ENCODE measurements around the gene NATD1. TPM values are rescaled to one million over a fixed set of nuclear protein-coding genes. Genes with fewer than 3 reads are reported as not detected.

The NATD1 gene
- total and polyA plus RNA-seq, 9 of the 15 experiments (the other 6 are each of a cell fraction or from before 2014, with no cell fraction given) = 0.24 to 5.4 (median 1.6) TPM

- TF ChIP-seq, protein P1, sequence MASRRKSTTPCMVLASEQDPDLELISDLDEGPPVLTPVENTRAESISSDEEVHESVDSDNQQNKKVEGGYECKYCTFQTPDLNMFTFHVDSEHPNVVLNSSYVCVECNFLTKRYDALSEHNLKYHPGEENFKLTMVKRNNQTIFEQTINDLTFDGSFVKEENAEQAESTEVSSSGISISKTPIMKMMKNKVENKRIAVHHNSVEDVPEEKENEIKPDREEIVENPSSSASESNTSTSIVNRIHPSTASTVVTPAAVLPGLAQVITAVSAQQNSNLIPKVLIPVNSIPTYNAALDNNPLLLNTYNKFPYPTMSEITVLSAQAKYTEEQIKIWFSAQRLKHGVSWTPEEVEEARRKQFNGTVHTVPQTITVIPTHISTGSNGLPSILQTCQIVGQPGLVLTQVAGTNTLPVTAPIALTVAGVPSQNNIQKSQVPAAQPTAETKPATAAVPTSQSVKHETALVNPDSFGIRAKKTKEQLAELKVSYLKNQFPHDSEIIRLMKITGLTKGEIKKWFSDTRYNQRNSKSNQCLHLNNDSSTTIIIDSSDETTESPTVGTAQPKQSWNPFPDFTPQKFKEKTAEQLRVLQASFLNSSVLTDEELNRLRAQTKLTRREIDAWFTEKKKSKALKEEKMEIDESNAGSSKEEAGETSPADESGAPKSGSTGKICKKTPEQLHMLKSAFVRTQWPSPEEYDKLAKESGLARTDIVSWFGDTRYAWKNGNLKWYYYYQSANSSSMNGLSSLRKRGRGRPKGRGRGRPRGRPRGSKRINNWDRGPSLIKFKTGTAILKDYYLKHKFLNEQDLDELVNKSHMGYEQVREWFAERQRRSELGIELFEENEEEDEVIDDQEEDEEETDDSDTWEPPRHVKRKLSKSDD (conservative IDR thresholded peaks at IDR 0.05; ENCODE audit: low read length) = no peak
- TF ChIP-seq ATF6 (CRISPR knock-in tag; IDR thresholded peaks at IDR 0.05) (no peak), TCF3 (CRISPR knock-in tag; IDR thresholded peaks at IDR 0.05) (peak; percentile 87), FOXM1 (IDR thresholded peaks at IDR 0.05; ENCODE audit: low read depth) (peak; percentile 60), FOXM1 (CRISPR knock-in tag; IDR thresholded peaks at IDR 0.05; ENCODE audit: low read depth) (no peak), RCOR1 (IDR thresholded peaks at IDR 0.05; ENCODE audit: borderline replicate concordance in 1 of 2, low read depth in 2 of 2, low read length in 2 of 2) (peak; percentile 54 to 92; a peak in 3 of 4 replicates), BCOR (IDR thresholded peaks at IDR 0.05) (peak; percentile 90), MECOM (CRISPR knock-in tag; IDR thresholded peaks at IDR 0.05) (peak; percentile 53; the same call in 1 of the 2 replicates)
- TF ChIP-seq, protein P2, sequence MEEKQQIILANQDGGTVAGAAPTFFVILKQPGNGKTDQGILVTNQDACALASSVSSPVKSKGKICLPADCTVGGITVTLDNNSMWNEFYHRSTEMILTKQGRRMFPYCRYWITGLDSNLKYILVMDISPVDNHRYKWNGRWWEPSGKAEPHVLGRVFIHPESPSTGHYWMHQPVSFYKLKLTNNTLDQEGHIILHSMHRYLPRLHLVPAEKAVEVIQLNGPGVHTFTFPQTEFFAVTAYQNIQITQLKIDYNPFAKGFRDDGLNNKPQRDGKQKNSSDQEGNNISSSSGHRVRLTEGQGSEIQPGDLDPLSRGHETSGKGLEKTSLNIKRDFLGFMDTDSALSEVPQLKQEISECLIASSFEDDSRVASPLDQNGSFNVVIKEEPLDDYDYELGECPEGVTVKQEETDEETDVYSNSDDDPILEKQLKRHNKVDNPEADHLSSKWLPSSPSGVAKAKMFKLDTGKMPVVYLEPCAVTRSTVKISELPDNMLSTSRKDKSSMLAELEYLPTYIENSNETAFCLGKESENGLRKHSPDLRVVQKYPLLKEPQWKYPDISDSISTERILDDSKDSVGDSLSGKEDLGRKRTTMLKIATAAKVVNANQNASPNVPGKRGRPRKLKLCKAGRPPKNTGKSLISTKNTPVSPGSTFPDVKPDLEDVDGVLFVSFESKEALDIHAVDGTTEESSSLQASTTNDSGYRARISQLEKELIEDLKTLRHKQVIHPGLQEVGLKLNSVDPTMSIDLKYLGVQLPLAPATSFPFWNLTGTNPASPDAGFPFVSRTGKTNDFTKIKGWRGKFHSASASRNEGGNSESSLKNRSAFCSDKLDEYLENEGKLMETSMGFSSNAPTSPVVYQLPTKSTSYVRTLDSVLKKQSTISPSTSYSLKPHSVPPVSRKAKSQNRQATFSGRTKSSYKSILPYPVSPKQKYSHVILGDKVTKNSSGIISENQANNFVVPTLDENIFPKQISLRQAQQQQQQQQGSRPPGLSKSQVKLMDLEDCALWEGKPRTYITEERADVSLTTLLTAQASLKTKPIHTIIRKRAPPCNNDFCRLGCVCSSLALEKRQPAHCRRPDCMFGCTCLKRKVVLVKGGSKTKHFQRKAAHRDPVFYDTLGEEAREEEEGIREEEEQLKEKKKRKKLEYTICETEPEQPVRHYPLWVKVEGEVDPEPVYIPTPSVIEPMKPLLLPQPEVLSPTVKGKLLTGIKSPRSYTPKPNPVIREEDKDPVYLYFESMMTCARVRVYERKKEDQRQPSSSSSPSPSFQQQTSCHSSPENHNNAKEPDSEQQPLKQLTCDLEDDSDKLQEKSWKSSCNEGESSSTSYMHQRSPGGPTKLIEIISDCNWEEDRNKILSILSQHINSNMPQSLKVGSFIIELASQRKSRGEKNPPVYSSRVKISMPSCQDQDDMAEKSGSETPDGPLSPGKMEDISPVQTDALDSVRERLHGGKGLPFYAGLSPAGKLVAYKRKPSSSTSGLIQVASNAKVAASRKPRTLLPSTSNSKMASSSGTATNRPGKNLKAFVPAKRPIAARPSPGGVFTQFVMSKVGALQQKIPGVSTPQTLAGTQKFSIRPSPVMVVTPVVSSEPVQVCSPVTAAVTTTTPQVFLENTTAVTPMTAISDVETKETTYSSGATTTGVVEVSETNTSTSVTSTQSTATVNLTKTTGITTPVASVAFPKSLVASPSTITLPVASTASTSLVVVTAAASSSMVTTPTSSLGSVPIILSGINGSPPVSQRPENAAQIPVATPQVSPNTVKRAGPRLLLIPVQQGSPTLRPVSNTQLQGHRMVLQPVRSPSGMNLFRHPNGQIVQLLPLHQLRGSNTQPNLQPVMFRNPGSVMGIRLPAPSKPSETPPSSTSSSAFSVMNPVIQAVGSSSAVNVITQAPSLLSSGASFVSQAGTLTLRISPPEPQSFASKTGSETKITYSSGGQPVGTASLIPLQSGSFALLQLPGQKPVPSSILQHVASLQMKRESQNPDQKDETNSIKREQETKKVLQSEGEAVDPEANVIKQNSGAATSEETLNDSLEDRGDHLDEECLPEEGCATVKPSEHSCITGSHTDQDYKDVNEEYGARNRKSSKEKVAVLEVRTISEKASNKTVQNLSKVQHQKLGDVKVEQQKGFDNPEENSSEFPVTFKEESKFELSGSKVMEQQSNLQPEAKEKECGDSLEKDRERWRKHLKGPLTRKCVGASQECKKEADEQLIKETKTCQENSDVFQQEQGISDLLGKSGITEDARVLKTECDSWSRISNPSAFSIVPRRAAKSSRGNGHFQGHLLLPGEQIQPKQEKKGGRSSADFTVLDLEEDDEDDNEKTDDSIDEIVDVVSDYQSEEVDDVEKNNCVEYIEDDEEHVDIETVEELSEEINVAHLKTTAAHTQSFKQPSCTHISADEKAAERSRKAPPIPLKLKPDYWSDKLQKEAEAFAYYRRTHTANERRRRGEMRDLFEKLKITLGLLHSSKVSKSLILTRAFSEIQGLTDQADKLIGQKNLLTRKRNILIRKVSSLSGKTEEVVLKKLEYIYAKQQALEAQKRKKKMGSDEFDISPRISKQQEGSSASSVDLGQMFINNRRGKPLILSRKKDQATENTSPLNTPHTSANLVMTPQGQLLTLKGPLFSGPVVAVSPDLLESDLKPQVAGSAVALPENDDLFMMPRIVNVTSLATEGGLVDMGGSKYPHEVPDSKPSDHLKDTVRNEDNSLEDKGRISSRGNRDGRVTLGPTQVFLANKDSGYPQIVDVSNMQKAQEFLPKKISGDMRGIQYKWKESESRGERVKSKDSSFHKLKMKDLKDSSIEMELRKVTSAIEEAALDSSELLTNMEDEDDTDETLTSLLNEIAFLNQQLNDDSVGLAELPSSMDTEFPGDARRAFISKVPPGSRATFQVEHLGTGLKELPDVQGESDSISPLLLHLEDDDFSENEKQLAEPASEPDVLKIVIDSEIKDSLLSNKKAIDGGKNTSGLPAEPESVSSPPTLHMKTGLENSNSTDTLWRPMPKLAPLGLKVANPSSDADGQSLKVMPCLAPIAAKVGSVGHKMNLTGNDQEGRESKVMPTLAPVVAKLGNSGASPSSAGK (IDR thresholded peaks at IDR 0.05) = peak; percentile 9; the same call in 1 of the 2 replicates
Observed at GRCh38 chr17:21272881-21273792, 19.9 kb upstream of the NATD1 start (continued).

Measured in K562 (cell line).